ENCODE data around the gene ELK3.
"Not testable (repeated sequence)": the region's sequence is repeated elsewhere in the genome, so short reads cannot be mapped to it uniquely, and the experiment has no call there.

ELK3 gene

DNA sequence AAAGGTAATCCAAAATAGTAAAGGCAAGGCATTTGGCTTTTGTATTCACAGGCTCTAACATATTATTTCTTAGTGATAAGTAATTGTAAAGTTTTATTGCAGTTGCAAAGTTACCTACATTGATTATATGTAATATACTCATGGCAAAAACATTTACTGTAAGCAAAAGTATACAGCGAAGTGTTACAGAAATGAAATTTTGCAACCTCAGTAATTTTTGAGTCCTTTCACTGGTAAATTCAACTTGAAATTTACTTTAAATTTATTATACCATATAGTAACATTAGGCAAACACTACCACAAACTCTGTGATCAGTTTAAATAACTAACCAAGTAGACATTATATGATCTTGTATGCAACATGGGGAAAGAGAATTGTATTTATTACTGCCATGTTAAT is 117.0 kb downstream of the ELK3 start:
- DNase-seq (ENCODE audit: low read depth) = no peak

DNA sequence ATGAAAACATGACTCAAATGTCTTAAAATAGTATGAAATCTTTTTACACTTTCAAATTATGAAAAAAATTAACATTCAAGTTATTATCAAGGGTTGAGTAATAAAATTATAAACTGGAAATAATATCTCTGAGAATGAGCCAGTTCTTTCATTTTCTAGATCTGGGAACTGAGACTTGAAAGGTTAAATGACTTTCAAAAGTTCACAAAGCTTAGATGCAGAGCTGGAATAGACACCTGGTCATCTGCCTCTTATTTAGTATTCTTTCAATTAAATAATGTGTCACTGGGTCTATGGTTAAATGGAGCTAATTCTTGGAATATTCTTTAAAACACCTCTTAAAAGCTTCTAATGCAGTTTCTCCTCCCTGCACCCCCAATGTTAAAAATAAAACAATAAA is 119.4 kb downstream of the ELK3 start:
- no peak for DNase-seq (ENCODE audit: low read depth)

DNA sequence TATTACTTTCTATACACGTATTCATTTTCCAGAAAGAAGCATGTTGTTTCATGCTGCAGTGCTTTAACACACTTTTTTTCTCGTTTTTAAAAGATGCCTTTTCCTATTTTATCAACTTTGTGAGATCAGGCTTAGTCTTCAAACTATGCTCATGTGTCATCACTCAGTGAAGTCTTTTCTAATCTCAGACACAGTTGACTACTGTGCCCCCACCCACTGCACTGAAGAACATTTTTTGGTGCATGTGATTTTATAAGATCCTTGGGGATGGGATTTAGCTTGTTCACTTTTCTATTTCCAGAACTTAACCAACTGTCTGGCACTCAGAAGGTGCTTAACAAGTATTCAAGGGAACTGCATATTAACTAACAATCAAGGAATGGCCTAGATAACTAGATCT is 120.5 kb downstream of the ELK3 start:
- DNase-seq (ENCODE audit: low read depth) = no peak

DNA sequence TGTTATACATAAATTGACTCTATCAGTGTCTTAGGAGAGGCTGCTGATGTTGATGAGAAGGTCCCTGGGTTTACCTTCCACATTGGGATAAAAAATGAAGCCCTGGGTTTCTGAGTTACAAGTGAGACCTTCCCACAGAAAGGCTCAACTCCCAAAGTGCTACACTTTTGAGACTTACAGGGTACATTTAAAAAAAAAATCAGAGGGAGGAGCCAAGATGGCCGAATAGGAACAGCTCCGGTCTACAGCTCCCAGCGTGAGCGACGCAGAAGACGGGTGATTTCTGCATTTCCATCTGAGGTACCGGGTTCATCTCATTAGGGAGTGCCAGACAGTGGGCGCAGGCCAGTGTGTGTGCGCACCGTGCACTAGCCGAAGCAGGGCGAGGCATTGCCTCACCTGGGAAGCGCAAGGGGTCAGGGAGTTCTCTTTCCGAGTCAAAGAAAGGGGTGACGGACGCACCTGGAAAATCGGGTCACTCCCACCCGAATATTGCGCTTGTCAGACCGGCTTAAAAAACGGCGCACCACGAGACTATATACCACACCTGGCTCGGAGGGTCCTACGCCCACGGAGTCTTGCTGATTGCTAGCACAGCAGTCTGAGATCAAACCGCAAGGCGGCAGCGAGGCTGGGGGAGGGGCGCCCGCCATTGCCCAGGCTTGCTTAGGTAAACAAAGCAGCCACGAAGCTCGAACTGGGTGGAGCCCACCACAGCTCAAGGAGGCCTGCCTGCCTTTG is 121.7 kb downstream of the ELK3 start:
- not testable (repeated sequence) for DNase-seq (ENCODE audit: low read depth)

DNA sequence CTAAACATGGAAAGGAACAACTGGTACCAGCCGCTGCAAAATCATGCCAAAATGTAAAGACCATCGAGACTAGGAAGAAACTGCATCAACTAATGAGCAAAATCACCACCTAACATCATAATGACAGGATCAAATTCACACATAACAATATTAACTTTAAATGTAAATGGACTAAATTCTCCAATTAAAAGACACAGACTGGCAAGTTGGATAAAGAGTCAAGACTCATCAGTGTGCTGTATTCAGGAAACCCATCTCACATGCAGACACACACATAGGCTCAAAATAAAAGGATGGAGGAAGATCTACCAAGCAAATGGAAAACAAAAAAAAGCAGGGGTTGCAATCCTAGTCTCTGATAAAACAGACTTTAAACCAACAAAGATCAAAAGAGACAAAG is 123.6 kb downstream of the ELK3 start:
- DNase-seq (ENCODE audit: low read depth) = not testable (repeated sequence)
